ENCODE data around the gene CD300C. TPM values are rescaled to one million over a fixed set of nuclear protein-coding genes. Genes with fewer than 3 reads are reported as not detected.
"Not testable (repeated sequence)": the region's sequence is repeated elsewhere in the genome, so short reads cannot be mapped to it uniquely, and the experiment has no call there.

Gene CD300C
- total RNA-seq, 1 donor from 2014 or later = 0.26 TPM

DNA sequence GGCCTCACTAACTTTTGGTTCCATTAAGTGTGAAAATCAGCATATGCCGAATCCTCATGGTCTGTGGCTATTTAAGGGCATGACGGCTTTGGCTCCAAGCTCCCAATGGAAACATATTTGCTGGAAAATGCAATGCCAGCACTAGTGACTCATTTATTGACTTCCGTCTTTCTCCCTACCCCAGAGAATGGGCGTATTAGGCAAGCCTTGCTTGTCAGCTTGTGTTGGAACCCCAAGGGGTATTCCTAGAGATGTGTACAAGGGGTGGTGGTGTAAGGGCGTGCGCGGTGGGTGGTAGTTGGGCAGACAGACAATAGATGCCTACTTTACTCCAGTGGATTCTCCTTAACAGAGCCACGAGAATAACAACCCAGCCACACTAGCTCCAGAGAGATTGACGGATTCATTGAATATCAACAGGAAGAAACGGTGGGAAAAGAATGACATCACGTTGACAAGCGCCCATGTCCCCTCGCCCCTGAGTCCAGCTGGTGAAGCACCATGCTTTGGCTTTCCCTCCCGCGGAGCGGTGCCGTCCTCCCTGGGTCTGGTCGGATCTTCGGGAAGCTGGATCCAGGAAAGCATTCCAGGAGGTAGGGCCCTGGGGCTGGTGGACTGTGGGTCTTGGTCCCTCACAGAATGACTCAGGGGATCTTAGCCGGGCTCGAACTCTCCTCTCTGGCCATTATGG is 25.0 kb downstream of the CD300C start:
- Mint-ChIP-seq H3K27me3 (peaks cover 8% of the 10 kb centered on the region), H3K4me1 (peaks cover 12% of the 10 kb centered on the region), H3K9me3 (peaks cover 19% of the 10 kb centered on the region), H3K36me3 (ENCODE audit: low read depth) (peaks cover 1% of the 10 kb centered on the region), H3K27ac (peak overlapping the region; percentile 72), H3K4me3 (peak overlapping the region; percentile 26)
- DNase-seq = no peak
- intact Hi-C loops (cut with micrococcal nuclease) = no loop called here

- Mint-ChIP-seq H3K4me1 (peaks cover 12% of the 10 kb centered on the region), H3K4me3 (no peak overlapping the region), H3K27ac (peak overlapping the region; percentile 68)
Measured at GRCh38 chr17:74520016-74520434, 25.9 kb downstream of the CD300C start.

DNA sequence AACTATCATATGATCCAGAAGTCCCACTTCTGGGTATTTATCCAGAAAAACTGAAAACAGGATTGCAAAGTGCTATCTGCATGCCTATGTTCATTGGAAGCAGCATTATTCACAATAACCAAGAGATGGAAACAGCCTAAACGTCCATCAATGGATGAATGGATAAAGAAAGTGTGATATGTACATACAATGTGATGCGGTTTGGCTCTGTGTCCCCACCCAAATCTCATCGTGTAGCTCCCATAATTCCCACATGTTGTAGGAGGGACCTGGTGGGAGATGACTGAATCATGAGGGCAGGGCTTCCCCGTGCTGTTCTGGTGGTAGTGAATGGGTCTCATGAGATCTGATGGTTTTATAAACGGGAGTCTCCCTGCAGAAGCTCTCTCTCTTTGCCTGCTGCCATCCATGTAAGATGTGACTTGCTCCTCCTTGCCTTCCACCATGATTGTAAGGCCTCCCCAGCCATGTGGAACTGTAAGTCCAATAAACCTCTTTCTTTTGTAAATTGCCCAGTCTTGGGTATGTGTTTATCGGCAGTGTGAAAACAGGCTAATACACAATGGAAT is 27.4 kb downstream of the CD300C start:
- DNase-seq, H3K4me3 Mint-ChIP-seq, H3K27ac Mint-ChIP-seq: not testable (repeated sequence)
- intact Hi-C loops (cut with micrococcal nuclease) = loop anchor here (10.0 kb wide), 1 partner anchor 234 kb away; no protein-coding TSS in a partner anchor
- H3K36me3 Mint-ChIP-seq (ENCODE audit: low read depth) = peaks cover 12% of the 10 kb centered on the region
- peaks cover 31% of the 10 kb centered on the region for H3K9me3 Mint-ChIP-seq
- H3K27me3 Mint-ChIP-seq = peaks cover 13% of the 10 kb centered on the region
- H3K4me1 Mint-ChIP-seq = peaks cover 23% of the 10 kb centered on the region

More at GRCh38 chr17:74520016-74520434, 25.9 kb downstream of the CD300C start:
- intact Hi-C loops (cut with micrococcal nuclease) = no loop called here
- peaks cover 1% of the 10 kb centered on the region for H3K36me3 Mint-ChIP-seq (ENCODE audit: low read depth)
- H3K27me3 Mint-ChIP-seq = peaks cover 8% of the 10 kb centered on the region
- peaks cover 19% of the 10 kb centered on the region for H3K9me3 Mint-ChIP-seq
- DNase-seq = no peak

DNA sequence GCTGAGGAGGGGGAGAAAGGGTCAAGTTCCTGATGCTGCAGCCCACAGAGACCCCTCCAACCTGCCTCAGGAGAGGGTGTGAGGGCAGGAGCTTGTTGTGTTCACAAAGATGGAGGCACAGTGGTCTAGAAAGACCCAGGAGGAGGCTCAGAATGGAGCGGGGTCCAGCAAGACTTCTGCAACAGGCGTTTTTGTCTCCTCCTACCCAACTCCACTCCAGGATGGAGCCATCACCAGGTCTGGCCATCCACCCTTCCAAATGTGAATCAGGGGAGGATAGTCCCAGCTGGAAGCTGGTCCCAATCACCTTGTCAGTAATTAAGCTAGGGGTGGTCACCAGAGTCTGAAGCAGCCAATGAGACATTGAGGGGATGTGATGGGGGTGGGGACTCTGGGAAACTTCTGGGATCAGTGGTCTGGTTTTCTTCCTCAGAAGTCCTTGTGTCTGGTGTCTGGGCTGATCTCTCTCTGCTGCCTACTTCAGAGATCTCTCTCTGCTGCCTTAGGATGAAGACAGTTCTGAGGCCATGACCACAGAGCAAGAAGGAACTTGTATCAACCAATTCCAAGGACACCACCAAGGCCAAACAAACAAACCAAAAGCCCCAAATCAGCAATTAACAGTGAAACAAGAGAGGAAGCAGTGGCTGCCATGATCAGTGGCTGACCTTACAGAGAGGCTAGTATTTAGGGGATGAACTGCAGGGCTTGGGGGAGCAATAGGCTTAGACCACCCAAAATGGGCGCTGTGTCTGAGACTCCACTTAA is 29.2 kb downstream of the CD300C start:
- Mint-ChIP-seq H3K27me3 (peaks cover 11% of the 10 kb centered on the region), H3K36me3 (ENCODE audit: low read depth) (peaks cover 12% of the 10 kb centered on the region), H3K27ac (no peak overlapping the region), H3K9me3 (peaks cover 25% of the 10 kb centered on the region), H3K4me3 (no peak overlapping the region), H3K4me1 (peaks cover 35% of the 10 kb centered on the region)
- DNase-seq = no peak
- intact Hi-C loops (cut with micrococcal nuclease) = loop anchor here (10.0 kb wide), 1 partner anchor 232 kb away; no protein-coding TSS in a partner anchor

GRCh38 chr17:74515941-74516340 is 30.0 kb downstream of the CD300C start:
- Mint-ChIP-seq H3K36me3 (ENCODE audit: low read depth) (peaks cover 14% of the 10 kb centered on the region), H3K9me3 (peaks cover 22% of the 10 kb centered on the region), H3K4me3 (no peak overlapping the region), H3K4me1 (peaks cover 33% of the 10 kb centered on the region), H3K27me3 (peaks cover 11% of the 10 kb centered on the region), H3K27ac (no peak overlapping the region)
- intact Hi-C loops (cut with micrococcal nuclease) = loop anchor here (10.0 kb wide), 1 partner anchor 231 kb away; no protein-coding TSS in a partner anchor
- no peak for DNase-seq

GRCh38 chr17:74514632-74515334 is 31.1 kb downstream of the CD300C start:
- peak overlapping the region; percentile 34 for H3K4me3 Mint-ChIP-seq
- peak overlapping the region; percentile 94 for H3K27ac Mint-ChIP-seq
- peaks cover 22% of the 10 kb centered on the region for H3K9me3 Mint-ChIP-seq

DNA sequence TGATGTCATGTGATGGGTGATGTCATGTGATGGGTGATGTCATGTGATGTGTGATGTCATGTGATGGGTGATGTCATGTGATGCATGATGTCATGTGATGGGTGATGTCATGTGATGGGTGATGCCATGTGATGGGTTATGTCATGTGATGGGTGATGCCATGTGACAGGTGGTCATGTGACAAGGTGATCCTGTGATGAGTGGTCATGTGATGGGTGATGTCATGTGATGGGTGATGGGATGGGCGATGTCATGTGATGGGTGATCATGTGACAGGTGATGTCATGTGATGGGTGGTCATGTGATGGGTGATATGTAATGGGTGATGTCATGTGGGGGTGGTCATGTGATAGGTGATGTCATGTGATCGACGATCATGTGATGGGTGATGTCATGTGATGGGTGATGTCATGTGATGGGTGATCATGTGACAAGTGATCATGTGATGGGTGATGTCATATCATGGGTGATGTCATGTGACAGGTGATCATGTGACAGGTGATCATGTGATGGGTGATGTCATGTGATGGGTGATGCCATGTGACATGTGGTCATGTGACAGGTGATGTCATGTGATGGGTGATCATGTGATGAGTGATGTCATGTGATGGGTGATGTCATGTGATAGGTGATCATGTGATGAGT is 31.8 kb downstream of the CD300C start:
- intact Hi-C loops (cut with micrococcal nuclease) = loop anchor here (2.0 to 10.0 kb wide), 2 partner anchors 47 to 229 kb away; partner anchors contain the start of gene CD300A
- Mint-ChIP-seq H3K27ac (peak overlapping the region; percentile 94), H3K4me3 (peak overlapping the region; percentile 34), H3K36me3 (ENCODE audit: low read depth) (peaks cover 14% of the 10 kb centered on the region), H3K9me3 (peaks cover 19% of the 10 kb centered on the region), H3K27me3 (peaks cover 14% of the 10 kb centered on the region), H3K4me1 (peaks cover 27% of the 10 kb centered on the region)
- DNase-seq = peak; percentile 90

More at GRCh38 chr17:74514632-74515334, 31.1 kb downstream of the CD300C start:
- peaks cover 13% of the 10 kb centered on the region for H3K27me3 Mint-ChIP-seq
- H3K4me1 Mint-ChIP-seq = peaks cover 27% of the 10 kb centered on the region
- peaks cover 14% of the 10 kb centered on the region for H3K36me3 Mint-ChIP-seq (ENCODE audit: low read depth)
- no peak for DNase-seq
- intact Hi-C loops (cut with micrococcal nuclease) = loop anchor here (10.0 kb wide), 1 partner anchor 230 kb away; no protein-coding TSS in a partner anchor

GRCh38 chr17:74512624-74513091 is 33.3 kb downstream of the CD300C start:
- intact Hi-C loops (cut with micrococcal nuclease) = loop anchor here (2.0 to 10.0 kb wide), 2 partner anchors 46 to 228 kb away; partner anchors contain the start of gene CD300A

DNA sequence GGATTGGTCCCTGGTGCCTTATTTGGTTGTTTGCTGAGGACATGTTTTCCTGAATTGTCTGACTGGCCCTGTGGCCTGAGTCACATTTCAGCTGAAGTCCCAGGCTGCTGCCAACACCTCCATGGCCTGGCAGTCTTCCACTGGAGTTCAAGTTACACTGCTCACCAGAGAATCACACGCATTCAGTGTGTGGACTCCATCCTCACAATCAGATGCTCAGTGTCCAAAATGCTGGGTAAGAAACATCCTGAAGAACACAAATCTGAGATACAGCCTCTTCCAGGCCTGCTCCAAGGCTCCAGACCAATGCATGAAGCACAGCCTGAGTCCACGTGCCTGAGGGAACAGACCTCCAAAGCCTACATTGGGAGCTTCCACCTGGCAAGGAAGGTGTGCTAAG is 33.9 kb downstream of the CD300C start:
- H3K4me1 Mint-ChIP-seq = peaks cover 30% of the 10 kb centered on the region
- peaks cover 19% of the 10 kb centered on the region for H3K27me3 Mint-ChIP-seq
- H3K9me3 Mint-ChIP-seq = peaks cover 12% of the 10 kb centered on the region
- intact Hi-C loops (cut with micrococcal nuclease) = loop anchor here (2.0 to 10.0 kb wide), 2 partner anchors 45 to 227 kb away; partner anchors contain the start of gene CD300A
- peak overlapping the region; percentile 91 for H3K27ac Mint-ChIP-seq
- no peak for DNase-seq
- H3K4me3 Mint-ChIP-seq = peak overlapping the region; percentile 58
- H3K36me3 Mint-ChIP-seq (ENCODE audit: low read depth) = peaks cover 14% of the 10 kb centered on the region

More at GRCh38 chr17:74512624-74513091, 33.3 kb downstream of the CD300C start:
- peaks cover 19% of the 10 kb centered on the region for H3K27me3 Mint-ChIP-seq
- peak; percentile 66 for DNase-seq
- H3K36me3 Mint-ChIP-seq (ENCODE audit: low read depth) = peaks cover 14% of the 10 kb centered on the region
- H3K27ac Mint-ChIP-seq = peak overlapping the region; percentile 91
- H3K4me1 Mint-ChIP-seq = peaks cover 30% of the 10 kb centered on the region
- peak overlapping the region; percentile 58 for H3K4me3 Mint-ChIP-seq
- peaks cover 13% of the 10 kb centered on the region for H3K9me3 Mint-ChIP-seq

DNA sequence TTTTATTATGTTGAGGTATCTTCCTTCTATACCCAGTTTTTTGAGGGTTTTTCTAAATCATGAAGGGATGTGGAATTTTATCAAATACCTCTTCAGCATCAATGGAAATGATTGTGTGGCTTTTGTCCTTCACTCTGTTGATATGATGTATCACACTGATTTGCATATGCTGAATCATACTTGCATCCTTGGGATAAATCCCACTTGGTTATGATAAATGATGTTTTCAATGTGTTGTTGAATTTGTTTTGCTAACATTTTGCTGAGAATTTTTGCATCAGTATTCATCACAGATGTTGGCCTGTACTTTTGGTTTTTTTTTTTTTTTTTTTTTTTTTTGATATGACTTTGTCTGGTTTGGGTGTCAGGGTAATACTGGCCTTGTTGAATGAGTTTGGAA is 37.8 kb downstream of the CD300C start:
- H3K4me1 Mint-ChIP-seq = peaks cover 18% of the 10 kb centered on the region
- H3K27ac Mint-ChIP-seq = no peak overlapping the region
- intact Hi-C loops (cut with micrococcal nuclease) = no loop called here
- peaks cover 3% of the 10 kb centered on the region for H3K36me3 Mint-ChIP-seq (ENCODE audit: low read depth)
- DNase-seq = no peak
- peaks cover 10% of the 10 kb centered on the region for H3K27me3 Mint-ChIP-seq
- no peaks in the 10 kb centered on the region for H3K9me3 Mint-ChIP-seq
- H3K4me3 Mint-ChIP-seq = no peak overlapping the region

DNA sequence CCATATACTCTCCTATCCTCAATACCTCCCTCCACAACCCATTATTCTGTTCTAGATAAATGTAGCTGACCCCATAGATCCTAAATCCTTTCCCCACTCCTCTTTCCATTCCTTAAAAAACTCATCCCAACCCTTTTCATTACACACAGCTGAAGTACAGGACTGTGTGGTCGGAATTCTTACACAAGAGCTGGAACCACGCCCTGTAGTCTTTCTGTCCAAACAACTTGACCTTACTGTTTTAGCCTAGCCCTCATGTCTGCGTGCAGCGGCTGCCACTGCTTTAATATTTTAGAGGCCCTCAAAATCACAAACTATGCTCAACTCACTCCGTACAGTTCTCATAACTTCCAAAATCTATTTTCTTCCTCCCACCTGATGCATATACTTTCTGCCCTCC is 42.0 kb downstream of the CD300C start:
- DNase-seq; H3K9me3 Mint-ChIP-seq; H3K27me3 Mint-ChIP-seq; H3K4me3 Mint-ChIP-seq; H3K27ac Mint-ChIP-seq; H3K36me3 Mint-ChIP-seq (ENCODE audit: low read depth); H3K4me1 Mint-ChIP-seq; intact Hi-C loops (cut with micrococcal nuclease): not testable (repeated sequence)

DNA sequence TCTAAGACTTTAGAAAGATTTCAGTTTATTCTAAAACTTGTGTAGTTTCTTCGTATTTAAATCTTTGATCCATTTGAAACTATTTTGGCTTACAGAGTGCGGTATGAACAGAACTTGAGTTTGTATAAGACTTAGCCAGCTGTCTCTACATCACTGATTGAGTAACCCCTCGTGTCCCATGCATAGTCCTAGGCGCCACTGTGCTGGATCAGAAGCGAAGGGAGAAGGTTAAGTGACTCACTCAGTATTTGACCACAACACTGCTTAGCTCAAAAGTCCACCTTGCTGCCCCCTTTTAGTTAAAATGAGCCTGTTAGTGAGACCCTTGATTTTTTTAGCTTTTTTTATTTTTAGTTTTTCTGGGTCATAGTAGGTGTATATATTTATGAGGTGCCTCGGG is 43.1 kb downstream of the CD300C start:
- intact Hi-C loops (cut with micrococcal nuclease) = no loop called here

More for the DNA sequence above, 43.1 kb downstream of the CD300C start:
- Mint-ChIP-seq H3K4me3 (no peak overlapping the region), H3K27me3 (peaks cover under 1% of the 10 kb centered on the region), H3K4me1 (peaks cover under 1% of the 10 kb centered on the region), H3K27ac (no peak overlapping the region), H3K36me3 (ENCODE audit: low read depth) (no peaks in the 10 kb centered on the region), H3K9me3 (no peaks in the 10 kb centered on the region)
- no peak for DNase-seq

Data from activated CD4-positive, alpha-beta T cell treated with anti-CD3 and anti-CD28 coated beads, Interleukin-2, amount 10 ng/mL, durations not matched to agents 24 days and 14 days (primary cell).